Neural progenitor cell (in vitro differentiated cells): ENCODE data around the gene NUP50. TPM values are rescaled to one million over a fixed set of nuclear protein-coding genes. Genes with fewer than 3 reads are reported as not detected.

ENCODE experiments used
- DNase-seq: peaks from one replicate; pipeline ENCODE4 v3.0.0-alpha.2; 2016; ENCODE audit warnings: low spot score
- H2AFZ ChIP-seq: fragments of 200-600 bp; sonication (generic); replicated peaks from 2 replicates; pipeline ENCODE4 v1.6.1; 2016; ENCODE audit warnings: antibody characterized with exemption
- H3F3A ChIP-seq: fragments of 200-600 bp; sonication (generic); 2 replicates; pipeline ENCODE4 v1.6.1; 2016; ENCODE audit warnings: antibody characterized with exemption, low read depth
- H3K27ac ChIP-seq: fragments of 200-600 bp; sonication (generic); 2 replicates; pipeline ENCODE4 v1.5.1; 2016; ENCODE audit warnings: mild to moderate bottlenecking
- H3K27me3 ChIP-seq: fragments of 200-600 bp; sonication (generic); 2 replicates; pipeline ENCODE4 v1.6.1; 2016; ENCODE audit warnings: mild to moderate bottlenecking, moderate library complexity
- H3K36me3 ChIP-seq: fragments of 200-600 bp; sonication (generic); 2 replicates; pipeline ENCODE4 v1.5.1; 2016
- H3K4me1 ChIP-seq: fragments of 200-600 bp; sonication (generic); 2 replicates; pipeline ENCODE4 v1.6.1; 2016; ENCODE audit warnings: mixed run types
- H3K4me2 ChIP-seq: fragments of 200-600 bp; sonication (generic); 2 replicates; pipeline ENCODE4 v1.6.1; 2016
- H3K4me3 ChIP-seq: fragments of 200-600 bp; sonication (generic); 2 replicates; pipeline ENCODE4 v1.5.1; 2016
- H3K79me2 ChIP-seq: fragments of 200-600 bp; sonication (generic); 2 replicates; pipeline ENCODE4 v1.6.1; 2016; ENCODE audit warnings: low read depth
- H3K9ac ChIP-seq: fragments of 200-600 bp; sonication (generic); 2 replicates; pipeline ENCODE4 v1.6.1; 2016
- H3K9me3 ChIP-seq: fragments of 200-600 bp; sonication (generic); 2 replicates; pipeline ENCODE4 v1.5.1; 2016; ENCODE audit warnings: low read depth
- H4K20me1 ChIP-seq: fragments of 200-600 bp; sonication (generic); 2 replicates; pipeline ENCODE4 v1.6.1; 2016; ENCODE audit warnings: low read depth
- H3K27ac Mint-ChIP-seq: 3 replicates; pipeline ENCODE4 v1.8.0; 2021; ENCODE audit warnings: mixed read lengths
- H3K27me3 Mint-ChIP-seq: 2 replicates; pipeline ENCODE4 v1.8.0; 2022; ENCODE audit warnings: low read depth, mild to moderate bottlenecking, inconsistent platforms, moderate library complexity, mixed read lengths; ENCODE audit not compliant: insufficient read depth
- H3K36me3 Mint-ChIP-seq: 3 replicates; pipeline ENCODE4 v1.8.0; 2021; ENCODE audit warnings: mixed read lengths
- H3K4me1 Mint-ChIP-seq: 3 replicates; pipeline ENCODE4 v1.8.0; 2021; ENCODE audit warnings: mixed read lengths
- H3K4me3 Mint-ChIP-seq: 3 replicates; pipeline ENCODE4 v1.8.0; 2021; ENCODE audit warnings: mild to moderate bottlenecking, moderate library complexity, mixed read lengths
- H3K9me3 Mint-ChIP-seq: 3 replicates; pipeline ENCODE4 v1.8.0; 2020; ENCODE audit warnings: mixed read lengths
- EZH2 ChIP-seq: fragments of 200-600 bp; sonication (generic); IDR thresholded peaks from 2 replicates; pipeline ENCODE4 v1.6.1; 2017; ENCODE audit warnings: antibody characterized with exemption, mild to moderate bottlenecking, moderate library complexity
- EZH2phosphoT487 ChIP-seq: fragments of 200-600 bp; sonication (generic); IDR thresholded peaks from 2 replicates; pipeline ENCODE4 v1.6.1; 2017; ENCODE audit warnings: antibody characterized with exemption
- microRNA counts: library from miRNA; unstranded; fragments of <30 nt; microRNA quantifications from one replicate; lab custom pipeline; 2016
- microRNA-seq: library from miRNA; unstranded; fragments of <30 nt; microRNA quantifications from one replicate; pipeline ENCODE4, GENCODE V29; 2016
- small RNA-seq: library from RNA; depleted of rRNA; stranded (forward); fragments of <200 nt; gene quantifications from one replicate; pipeline ENCODE3, GENCODE V24; 2015
- total RNA-seq: library from RNA; depleted of rRNA; stranded (reverse); fragments of >200 nt; gene quantifications from 2 replicates; pipeline ENCODE4 v1.2.3, GENCODE V29; 2015; ENCODE audit warnings: low replicate concordance
- TF ChIP-seq, protein P1 (sequence below): fragments of 200-600 bp; sonication (generic); IDR thresholded peaks from 2 replicates; pipeline ENCODE4 v1.5.1; 2017; ENCODE audit warnings: antibody characterized with exemption, mild to moderate bottlenecking

Gene NUP50
- total RNA-seq, 1 donor from 2014 or later = 96.8 TPM

DNA sequence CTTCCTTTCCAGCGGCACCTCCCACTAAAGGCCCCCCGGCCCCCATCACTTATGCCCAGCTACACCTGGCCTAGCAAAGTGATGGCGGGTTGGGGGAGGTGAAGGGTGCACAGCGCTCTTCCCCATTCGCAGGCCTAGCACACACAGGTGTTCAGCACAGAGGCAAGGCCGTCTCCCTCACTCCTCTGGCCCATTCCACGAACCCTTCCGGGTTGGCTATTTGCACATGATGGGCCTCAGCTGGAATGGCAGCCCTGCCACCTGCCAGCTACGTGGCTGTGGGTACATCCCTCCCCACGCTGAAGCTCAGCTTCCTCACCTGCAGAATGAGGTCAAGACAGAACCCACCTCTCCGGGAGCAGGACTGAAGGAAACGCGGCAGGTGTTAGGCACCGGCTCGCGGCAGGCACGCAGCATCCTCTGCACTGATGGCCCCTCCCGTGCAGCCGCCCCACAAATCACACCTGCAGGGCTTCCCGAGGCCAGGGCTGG, 72.2 kb downstream of the NUP50 start:
- Histone ChIP-seq H3F3A (peaks cover 8% of the 10 kb centered on the region), H3K79me2 (no peaks in the 10 kb centered on the region), H4K20me1 (peaks cover 59% of the 10 kb centered on the region), H3K27ac (no peak overlapping the region), H3K9ac (no peak overlapping the region), H3K27me3 (peaks cover 9% of the 10 kb centered on the region), H3K36me3 (no peaks in the 10 kb centered on the region), H3K4me1 (peaks cover 17% of the 10 kb centered on the region), H3K4me2 (no peak overlapping the region), H2AFZ (no peak overlapping the region), H3K4me3 (no peak overlapping the region), H3K9me3 (no peaks in the 10 kb centered on the region)
- H3K9me3 Mint-ChIP-seq = no peaks in the 10 kb centered on the region
- H3K36me3 Mint-ChIP-seq = no peaks in the 10 kb centered on the region
- DNase-seq = no peak
- TF ChIP-seq EZH2phosphoT487 (no peak), EZH2 (no peak)
- TF ChIP-seq, protein P1, sequence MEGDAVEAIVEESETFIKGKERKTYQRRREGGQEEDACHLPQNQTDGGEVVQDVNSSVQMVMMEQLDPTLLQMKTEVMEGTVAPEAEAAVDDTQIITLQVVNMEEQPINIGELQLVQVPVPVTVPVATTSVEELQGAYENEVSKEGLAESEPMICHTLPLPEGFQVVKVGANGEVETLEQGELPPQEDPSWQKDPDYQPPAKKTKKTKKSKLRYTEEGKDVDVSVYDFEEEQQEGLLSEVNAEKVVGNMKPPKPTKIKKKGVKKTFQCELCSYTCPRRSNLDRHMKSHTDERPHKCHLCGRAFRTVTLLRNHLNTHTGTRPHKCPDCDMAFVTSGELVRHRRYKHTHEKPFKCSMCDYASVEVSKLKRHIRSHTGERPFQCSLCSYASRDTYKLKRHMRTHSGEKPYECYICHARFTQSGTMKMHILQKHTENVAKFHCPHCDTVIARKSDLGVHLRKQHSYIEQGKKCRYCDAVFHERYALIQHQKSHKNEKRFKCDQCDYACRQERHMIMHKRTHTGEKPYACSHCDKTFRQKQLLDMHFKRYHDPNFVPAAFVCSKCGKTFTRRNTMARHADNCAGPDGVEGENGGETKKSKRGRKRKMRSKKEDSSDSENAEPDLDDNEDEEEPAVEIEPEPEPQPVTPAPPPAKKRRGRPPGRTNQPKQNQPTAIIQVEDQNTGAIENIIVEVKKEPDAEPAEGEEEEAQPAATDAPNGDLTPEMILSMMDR = no peak
- H3K4me3 Mint-ChIP-seq = no peak overlapping the region
- no peak overlapping the region for H3K27ac Mint-ChIP-seq
- peaks cover 29% of the 10 kb centered on the region for H3K4me1 Mint-ChIP-seq
- H3K27me3 Mint-ChIP-seq = peaks cover 17% of the 10 kb centered on the region

DNA sequence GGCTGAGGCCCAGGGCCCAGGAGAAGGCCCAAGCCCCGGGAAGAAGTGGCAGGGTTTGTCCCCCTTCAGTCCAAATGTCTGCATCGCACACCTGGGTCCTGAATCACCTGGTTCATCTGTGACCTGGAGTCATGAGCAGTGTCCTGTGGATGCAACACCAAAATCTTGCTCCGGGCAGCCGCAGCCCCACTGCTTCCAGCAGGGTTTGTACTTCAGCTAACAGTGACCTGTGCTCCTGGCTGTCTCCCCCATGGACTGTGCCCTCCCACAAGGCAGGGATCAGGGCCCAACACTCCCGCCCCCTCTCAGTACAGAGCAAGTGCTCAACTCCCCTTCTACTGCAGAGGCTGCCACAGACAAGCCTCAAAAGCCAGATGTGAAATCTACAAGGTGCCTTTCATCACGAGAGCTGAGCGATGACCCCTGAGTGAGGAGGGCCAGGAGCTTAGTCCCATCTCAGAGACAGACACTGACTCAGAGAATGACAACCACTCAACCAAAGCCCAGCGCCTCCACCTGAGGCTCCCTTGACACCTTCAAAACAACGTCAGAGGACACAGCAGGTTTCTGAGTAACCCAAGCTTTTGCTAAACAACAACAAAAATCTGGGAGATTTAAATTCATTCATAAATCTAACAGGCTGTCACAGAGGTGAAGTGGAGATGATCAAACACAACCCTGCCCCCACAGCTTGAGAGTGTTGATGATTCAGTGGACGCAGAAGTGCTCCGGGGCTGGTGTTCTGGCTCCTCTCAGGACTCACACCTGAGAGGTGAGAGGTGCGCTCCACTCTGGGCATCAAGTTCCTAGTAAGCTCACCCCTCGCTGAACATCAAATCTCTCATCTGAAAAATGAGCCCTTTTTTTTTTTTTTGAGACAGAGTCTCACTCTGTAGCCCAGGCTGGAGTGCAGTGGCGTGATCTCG, 73.6 kb downstream of the NUP50 start:
- no peak overlapping the region for H3K4me2 ChIP-seq
- H3F3A ChIP-seq = peaks cover 17% of the 10 kb centered on the region
- no peak overlapping the region for H3K27ac ChIP-seq
- H3K27me3 ChIP-seq = peaks cover 22% of the 10 kb centered on the region
- Mint-ChIP-seq H3K36me3 (no peaks in the 10 kb centered on the region), H3K4me1 (peaks cover 31% of the 10 kb centered on the region), H3K4me3 (no peak overlapping the region), H3K27ac (peak overlapping the region; percentile 42), H3K9me3 (no peaks in the 10 kb centered on the region), H3K27me3 (peaks cover 26% of the 10 kb centered on the region)
- peaks cover 22% of the 10 kb centered on the region for H3K4me1 ChIP-seq
- H3K79me2 ChIP-seq = no peaks in the 10 kb centered on the region
- TF ChIP-seq EZH2phosphoT487 = no peak
- no peak for TF ChIP-seq EZH2
- TF ChIP-seq, protein P1 = no peak
- H2AFZ ChIP-seq = no peak overlapping the region
- H4K20me1 ChIP-seq = peaks cover 59% of the 10 kb centered on the region
- no peak overlapping the region for H3K4me3 ChIP-seq
- no peaks in the 10 kb centered on the region for H3K36me3 ChIP-seq
- H3K9me3 ChIP-seq = no peaks in the 10 kb centered on the region
- no peak for DNase-seq
- H3K9ac ChIP-seq = no peak overlapping the region

MicroRNAs within 50 kb of the gene (microRNA counts, 767-probe panel; counts per million panel counts)
- 460 counts per million, percentile 90 among the panel's probes with 10 or more counts for microRNA hsa-miR-1249 (lab: Ali Mortazavi, UCI)

Small RNA genes lying within 50 kb of the gene (microRNA-seq; reads per million reads assigned to microRNA genes)
- 9.3 reads per million, percentile 35 among the genes with 10 or more reads in this experiment for gene MIR1249

Small RNA genes lying within 50 kb of the gene (small RNA-seq; reads per million reads assigned to genes)
- 0.11 reads per million for gene MIR1249

Other genes with a start within 250 kb of the NUP50 start
- 6.7 and 22.6 TPM in 2 replicates for gene PHF21B, start 153.9 kb upstream of the NUP50 start, total RNA-seq
- gene KIAA0930, start 77.0 kb downstream of the NUP50 start, total RNA-seq = 15.0 and 36.7 TPM in 2 replicates
- gene UPK3A, start 121.0 kb downstream of the NUP50 start, total RNA-seq = 0.50 TPM in 1 of 2 replicates, not detected in the other
- gene FAM118A, start 146.0 kb downstream of the NUP50 start, total RNA-seq = 62.8 and 75.1 TPM in 2 replicates
- 0.06 and 0.09 TPM in 2 replicates for gene SMC1B, start 249.7 kb downstream of the NUP50 start, total RNA-seq
- 0.59 and 2.0 TPM in 2 replicates for gene RIBC2, start 249.8 kb downstream of the NUP50 start, total RNA-seq